Neural crest cell (in vitro differentiated cells): ENCODE data around the gene CTNNB1. TPM values are rescaled to one million over a fixed set of nuclear protein-coding genes. Genes with fewer than 3 reads are reported as not detected.

Experiments used
- DNase-seq: peaks from one replicate; pipeline ENCODE4 v3.0.0; 2021; ENCODE audit warnings: low read depth, mixed read lengths, low spot score
- H3K27ac Mint-ChIP-seq: one replicate; pipeline ENCODE4 v1.8.0; 2021; ENCODE audit warnings: mild to moderate bottlenecking, mixed read lengths; ENCODE audit not compliant: unreplicated experiment
- H3K27me3 Mint-ChIP-seq: 2 replicates; pipeline ENCODE4 v1.8.0; 2021; ENCODE audit warnings: low read depth, mild to moderate bottlenecking, mixed read lengths
- H3K36me3 Mint-ChIP-seq: 2 replicates; pipeline ENCODE4 v1.8.0; 2021; ENCODE audit warnings: low read depth, mild to moderate bottlenecking, mixed read lengths
- H3K4me1 Mint-ChIP-seq: 2 replicates; pipeline ENCODE4 v1.8.0; 2021; ENCODE audit warnings: mixed read lengths
- H3K4me3 Mint-ChIP-seq: one replicate; pipeline ENCODE4 v1.8.0; 2021; ENCODE audit warnings: mild to moderate bottlenecking, mixed read lengths
- H3K9me3 Mint-ChIP-seq: 2 replicates; pipeline ENCODE4 v1.8.0; 2021; ENCODE audit warnings: mixed read lengths
- total RNA-seq: library from RNA; stranded (reverse); gene quantifications from 2 replicates; pipeline ENCODE4 v1.2.1, GENCODE V29; 2021
- TF ChIP-seq, protein P1 (sequence below): fragments of 200-600 bp; sonication (generic); conservative IDR thresholded peaks from 2 replicates; pipeline ENCODE4 v1.5.0; 2021; ENCODE audit warnings: antibody characterized with exemption, mild to moderate bottlenecking

The CTNNB1 gene
- total RNA-seq, 1 donor from 2014 or later, result 550 TPM

DNA sequence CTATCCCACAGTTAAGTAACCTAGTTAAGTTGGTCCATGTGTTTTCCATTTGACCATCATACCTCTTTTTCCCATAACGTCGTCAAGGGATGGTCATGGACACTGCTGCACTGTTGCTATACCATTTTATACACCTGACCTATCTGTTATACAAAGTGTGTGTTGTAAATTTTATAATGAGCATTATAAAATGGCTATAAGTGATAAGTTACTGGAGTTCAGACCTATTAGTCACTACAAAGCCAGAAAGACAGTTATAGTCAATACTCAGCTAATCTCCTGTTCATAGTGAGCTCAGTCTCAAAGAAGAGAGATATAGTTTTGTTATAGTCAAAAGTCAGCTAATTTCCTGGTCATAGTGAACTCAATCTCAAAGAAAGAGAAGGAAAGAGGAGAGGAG lies 18.9 kb upstream of the CTNNB1 start:
- TF ChIP-seq, protein P1, sequence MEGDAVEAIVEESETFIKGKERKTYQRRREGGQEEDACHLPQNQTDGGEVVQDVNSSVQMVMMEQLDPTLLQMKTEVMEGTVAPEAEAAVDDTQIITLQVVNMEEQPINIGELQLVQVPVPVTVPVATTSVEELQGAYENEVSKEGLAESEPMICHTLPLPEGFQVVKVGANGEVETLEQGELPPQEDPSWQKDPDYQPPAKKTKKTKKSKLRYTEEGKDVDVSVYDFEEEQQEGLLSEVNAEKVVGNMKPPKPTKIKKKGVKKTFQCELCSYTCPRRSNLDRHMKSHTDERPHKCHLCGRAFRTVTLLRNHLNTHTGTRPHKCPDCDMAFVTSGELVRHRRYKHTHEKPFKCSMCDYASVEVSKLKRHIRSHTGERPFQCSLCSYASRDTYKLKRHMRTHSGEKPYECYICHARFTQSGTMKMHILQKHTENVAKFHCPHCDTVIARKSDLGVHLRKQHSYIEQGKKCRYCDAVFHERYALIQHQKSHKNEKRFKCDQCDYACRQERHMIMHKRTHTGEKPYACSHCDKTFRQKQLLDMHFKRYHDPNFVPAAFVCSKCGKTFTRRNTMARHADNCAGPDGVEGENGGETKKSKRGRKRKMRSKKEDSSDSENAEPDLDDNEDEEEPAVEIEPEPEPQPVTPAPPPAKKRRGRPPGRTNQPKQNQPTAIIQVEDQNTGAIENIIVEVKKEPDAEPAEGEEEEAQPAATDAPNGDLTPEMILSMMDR, result no peak
- no peak overlapping the region for H3K27ac Mint-ChIP-seq
- H3K4me3 Mint-ChIP-seq, result no peak overlapping the region
- H3K4me1 Mint-ChIP-seq, result peaks cover 17% of the 10 kb centered on the region
- no peak for DNase-seq
- H3K9me3 Mint-ChIP-seq, result no peaks in the 10 kb centered on the region
- H3K27me3 Mint-ChIP-seq, result no peaks in the 10 kb centered on the region
- H3K36me3 Mint-ChIP-seq, result no peaks in the 10 kb centered on the region

DNA sequence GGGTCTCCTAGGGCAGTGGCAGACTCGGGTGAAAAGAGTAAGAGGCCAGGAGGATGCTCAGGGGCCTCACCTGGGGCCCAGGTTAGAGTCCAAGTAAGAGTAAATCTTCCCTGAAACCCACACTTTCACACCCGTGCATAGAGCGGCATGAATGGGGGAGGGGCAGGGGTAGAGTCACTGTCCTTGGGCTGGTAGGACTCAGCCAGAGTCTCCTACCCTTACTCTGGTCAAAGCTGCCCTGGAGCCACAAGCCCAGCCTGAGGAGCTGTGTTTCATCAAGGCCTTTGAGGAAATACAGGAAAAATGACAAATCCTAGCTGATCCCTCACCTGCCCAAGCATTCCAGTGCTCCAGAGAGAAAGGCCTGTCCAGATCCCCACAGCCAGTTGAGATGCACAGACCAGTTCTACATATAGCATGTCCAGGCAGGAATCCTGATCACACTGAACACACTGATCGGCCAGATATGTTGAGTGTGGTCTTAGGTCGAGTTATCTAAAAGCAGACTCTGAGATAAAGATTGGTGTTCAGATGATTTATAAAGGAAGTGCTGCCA lies 16.7 kb upstream of the CTNNB1 start:
- H3K27me3 Mint-ChIP-seq, result no peaks in the 10 kb centered on the region
- H3K27ac Mint-ChIP-seq, result no peak overlapping the region
- H3K4me1 Mint-ChIP-seq, result peaks cover 9% of the 10 kb centered on the region
- no peaks in the 10 kb centered on the region for H3K9me3 Mint-ChIP-seq
- TF ChIP-seq, protein P1, result no peak
- DNase-seq, result no peak
- no peaks in the 10 kb centered on the region for H3K36me3 Mint-ChIP-seq
- no peak overlapping the region for H3K4me3 Mint-ChIP-seq

DNA sequence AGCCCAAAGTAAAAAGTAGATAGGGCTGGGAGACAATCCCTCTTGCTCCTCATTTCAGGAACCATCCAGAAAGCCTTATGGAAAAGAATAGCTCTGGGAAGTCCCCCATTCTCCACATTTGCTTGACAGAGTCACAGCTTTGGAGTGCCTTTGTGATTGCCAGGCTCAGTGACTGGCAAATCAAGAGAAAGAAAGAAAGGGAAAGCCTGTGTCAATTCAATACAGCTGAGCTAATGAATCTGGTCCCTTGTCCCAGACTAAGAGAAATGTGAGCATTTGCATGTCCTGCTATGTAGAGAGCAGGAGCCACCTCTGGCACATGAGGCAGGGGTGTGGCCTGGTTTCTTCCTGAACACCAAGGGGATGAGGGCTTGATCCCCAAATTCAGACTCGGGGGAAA lies 14.9 kb upstream of the CTNNB1 start:
- H3K4me1 Mint-ChIP-seq, result peaks cover 9% of the 10 kb centered on the region
- H3K36me3 Mint-ChIP-seq, result no peaks in the 10 kb centered on the region
- no peak for DNase-seq
- H3K4me3 Mint-ChIP-seq, result no peak overlapping the region
- TF ChIP-seq, protein P1, result no peak
- no peaks in the 10 kb centered on the region for H3K9me3 Mint-ChIP-seq
- no peaks in the 10 kb centered on the region for H3K27me3 Mint-ChIP-seq
- H3K27ac Mint-ChIP-seq, result no peak overlapping the region

DNA sequence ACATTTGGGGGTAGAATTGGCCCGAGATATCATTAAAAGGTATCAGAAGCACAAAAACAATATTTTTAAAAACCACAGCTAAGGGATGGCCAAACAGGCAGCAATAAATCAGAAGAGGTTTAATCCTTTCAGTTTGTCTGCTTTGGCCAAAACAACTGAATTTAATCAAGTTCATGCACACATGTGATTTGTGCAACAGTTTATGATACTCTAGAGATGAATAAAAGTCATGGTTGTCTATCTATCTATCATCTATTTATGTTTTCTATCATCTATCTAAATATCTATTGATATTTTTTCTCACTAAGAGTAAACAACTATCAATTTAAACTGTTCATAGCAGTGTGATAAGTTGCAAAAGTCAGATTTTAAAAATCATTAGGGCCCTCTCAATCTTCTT lies 13.0 kb upstream of the CTNNB1 start:
- Mint-ChIP-seq H3K27ac (no peak overlapping the region), H3K9me3 (no peaks in the 10 kb centered on the region), H3K4me3 (no peak overlapping the region), H3K36me3 (no peaks in the 10 kb centered on the region), H3K27me3 (no peaks in the 10 kb centered on the region), H3K4me1 (peaks cover 9% of the 10 kb centered on the region)
- TF ChIP-seq, protein P1, result no peak
- no peak for DNase-seq

DNA sequence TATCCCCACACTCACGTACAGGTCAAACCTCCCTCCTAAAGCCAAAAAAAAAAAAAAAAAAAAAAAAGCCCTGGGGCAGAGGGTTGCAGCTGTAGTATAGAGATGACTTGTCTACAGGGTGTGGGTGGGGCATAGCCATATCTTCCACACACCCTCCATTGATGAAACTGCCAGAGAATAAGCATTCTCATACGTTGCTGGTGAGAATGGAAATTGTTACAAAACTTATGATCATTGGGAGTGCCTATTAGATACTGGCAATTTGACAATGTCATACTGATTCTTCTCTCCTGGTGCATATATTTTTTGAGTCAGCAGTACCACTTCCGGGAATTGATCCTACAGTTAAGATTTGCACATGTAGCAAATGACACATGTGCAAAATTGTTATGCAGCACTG lies 11.0 kb upstream of the CTNNB1 start:
- no peak for DNase-seq
- TF ChIP-seq, protein P1, result no peak
- Mint-ChIP-seq H3K4me1 (peaks cover 9% of the 10 kb centered on the region), H3K4me3 (no peak overlapping the region), H3K27ac (no peak overlapping the region), H3K36me3 (no peaks in the 10 kb centered on the region), H3K27me3 (no peaks in the 10 kb centered on the region), H3K9me3 (no peaks in the 10 kb centered on the region)
